ENCODE measurements around the gene ATXN7L3.

Gene ATXN7L3

DNA sequence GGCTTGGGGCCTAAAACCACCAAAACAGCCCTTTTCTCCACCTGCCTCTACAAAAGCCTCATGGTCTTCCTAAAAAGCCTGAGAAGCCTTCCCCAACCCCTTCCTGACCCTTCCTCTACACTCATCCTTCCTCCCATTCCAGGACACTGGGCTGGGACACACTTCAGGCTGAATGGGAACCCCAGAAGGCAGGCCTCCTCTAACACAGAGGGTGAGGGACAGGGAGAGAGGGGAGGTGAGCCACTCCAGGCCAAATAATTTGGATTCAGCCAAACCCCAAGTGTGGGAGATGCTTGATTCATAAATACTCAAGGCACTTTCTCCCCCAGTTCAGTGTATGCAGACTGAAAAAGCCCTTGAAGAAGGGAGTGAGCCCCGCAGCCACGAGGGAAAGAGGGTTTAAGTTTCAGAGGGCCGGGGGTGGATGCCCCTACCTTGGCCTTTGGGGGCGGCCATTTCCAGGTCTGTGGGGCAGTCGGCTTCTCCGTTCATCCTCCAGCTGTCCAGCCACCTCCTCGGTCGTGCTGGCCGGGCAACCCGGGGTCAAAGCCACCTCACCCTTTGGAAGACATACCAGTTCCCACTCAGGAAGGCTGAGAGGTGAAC is 18.2 kb upstream of the ATXN7L3 start:
- no peak for DNase-seq

DNA sequence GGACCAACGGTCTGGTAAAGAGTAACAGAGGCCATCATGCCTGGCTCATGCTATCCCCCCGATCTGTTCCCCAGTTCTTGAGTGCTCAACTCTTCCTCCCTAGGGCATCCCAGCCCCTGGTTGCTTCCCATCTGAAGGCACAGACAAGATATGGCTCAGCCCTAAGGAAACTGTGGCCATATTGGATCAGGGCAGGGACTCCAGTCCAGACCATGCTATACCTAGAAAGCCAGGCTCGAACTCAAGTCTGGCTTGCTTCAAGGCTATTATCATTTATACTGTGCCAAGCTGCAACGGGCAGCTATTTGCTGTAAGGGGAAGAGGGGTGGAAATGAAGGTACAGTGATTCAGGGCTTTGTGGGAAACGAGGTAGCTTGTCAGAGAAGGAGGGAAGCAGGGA is 17.0 kb upstream of the ATXN7L3 start:
- DNase-seq: no peak

DNA sequence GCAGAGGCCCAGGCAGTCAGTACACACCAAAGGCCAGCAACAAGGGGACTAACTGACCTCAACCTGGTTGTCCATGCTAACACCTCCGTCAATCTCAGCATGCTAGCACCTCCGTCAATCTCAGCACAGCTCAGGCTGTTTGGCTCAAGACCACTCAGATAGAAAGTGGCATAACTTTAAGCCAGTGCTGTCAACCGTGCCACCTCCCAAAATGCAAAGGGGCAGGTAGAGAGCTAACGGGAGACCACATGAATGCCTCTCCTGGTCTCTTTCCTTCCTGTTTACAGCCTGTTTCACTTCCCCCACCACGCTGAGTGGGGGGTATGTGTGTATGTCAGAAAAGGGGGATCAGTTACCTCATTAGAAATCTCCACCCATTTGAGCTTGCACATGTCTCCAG is 16.5 kb upstream of the ATXN7L3 start:
- no peak for DNase-seq

DNA sequence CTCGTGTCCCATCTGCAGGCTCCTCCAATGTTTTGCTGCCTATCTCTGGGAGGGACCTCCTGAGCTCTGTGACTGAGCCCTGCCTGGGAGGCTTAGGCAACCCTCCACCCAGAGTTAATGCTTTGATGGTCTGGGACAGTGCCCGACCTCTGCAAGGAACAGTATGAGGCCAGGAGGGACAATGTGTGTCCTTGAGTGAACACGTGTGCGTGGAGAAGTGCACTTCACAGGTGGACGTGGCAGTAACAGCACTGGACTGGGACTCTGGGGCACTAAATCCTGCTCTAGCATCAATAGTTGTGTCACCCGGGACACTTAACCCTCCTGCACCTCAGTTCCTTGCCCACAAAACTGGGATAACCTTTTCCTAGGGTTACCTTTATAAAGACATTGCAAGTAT is 15.2 kb upstream of the ATXN7L3 start:
- DNase-seq: no peak

DNA sequence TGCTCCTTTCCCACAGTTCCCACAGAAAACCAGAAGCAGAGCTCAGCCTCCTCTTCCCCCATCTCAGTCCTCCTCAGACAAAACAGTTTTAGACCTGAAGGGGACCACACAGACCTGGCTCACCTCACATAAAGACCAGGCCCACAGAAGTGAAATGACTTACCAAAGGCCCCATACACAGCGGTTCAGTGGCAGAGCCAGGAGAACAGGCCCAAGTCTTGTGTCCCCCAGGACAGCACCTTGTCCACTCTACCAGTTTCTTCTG is 14.5 kb upstream of the ATXN7L3 start:
- no peak for DNase-seq

DNA sequence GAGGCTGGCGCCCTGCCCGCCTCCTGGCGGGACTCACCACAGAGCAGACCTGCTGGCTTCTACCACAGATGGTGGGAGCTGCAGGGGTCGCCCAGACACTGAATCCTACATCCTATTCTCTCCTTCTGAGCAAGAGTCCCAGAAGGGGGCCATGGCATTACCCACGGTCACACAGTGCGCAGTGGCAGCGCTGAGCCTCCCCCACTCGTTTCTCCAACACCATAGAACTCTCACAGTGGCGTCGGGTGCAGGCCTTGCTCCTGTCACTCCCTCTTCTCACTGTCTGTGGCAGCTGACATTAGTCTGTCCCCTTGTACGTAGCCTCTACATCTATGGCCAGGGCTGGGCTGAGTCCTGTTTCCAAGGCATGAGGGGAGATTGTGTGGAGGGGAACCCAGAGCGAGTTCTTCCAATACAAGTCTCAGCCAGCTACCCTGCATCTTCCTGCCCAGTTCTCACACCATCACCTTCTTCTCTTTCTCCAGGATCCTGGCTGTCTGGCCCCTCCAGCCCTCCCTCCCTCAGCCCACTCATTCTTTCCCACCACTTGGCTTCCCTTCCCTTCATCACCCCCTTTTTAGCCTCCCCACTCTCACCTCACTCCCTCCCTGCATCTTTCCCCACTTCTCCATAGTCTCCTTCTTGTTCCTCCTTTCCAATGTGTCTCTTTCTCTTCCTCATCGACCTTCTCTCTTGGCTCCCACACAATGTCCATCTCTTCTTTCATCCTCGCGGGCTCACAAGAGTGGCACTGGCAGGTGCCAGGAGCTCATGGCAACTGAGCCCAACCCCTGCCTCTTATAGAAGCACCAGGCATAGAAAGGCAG is 13.9 kb upstream of the ATXN7L3 start:
- no peak for DNase-seq

DNA sequence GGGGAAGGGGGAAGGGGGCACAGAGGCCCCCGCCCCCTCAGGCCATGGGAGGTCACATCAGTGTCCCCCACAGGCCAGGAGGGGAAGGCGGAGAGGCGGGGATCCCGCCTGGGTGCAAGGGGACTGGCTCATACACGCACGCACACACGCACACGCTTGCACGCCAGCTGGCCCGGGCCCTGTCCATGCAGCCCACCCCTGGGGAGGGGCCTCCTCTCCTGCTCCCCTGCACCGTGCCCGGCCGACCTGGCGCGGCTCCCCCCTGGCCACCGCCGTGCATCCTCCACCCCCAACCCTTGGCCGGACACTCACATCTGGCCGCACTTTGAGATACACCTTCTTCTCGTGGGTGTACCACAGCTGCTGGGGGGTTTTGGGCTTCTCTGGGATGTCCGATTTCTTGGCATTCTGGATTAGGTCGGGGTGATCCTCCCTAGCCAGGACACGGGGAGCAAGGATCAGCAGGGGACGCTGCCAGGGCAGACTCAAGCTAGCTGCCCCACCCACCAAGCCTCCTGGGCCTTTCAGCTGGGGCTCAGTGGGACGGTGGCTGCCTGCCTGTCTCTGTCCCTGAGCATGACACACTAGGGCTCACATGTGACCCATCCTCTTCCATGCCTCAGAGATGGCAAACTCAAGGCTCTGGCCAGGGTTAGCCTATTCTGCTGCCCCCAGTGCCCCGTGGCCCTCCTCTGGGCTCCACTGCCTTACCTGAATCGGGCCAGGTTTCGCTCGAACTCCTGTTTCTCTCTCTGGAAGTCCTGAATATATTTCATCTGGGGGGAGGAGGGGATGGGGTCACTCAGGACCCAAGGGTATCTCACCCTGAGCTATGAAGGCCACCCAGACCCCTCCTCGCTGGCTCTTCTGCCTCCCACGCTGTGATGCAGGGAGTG is 13.1 kb upstream of the ATXN7L3 start:
- DNase-seq: no peak

DNA sequence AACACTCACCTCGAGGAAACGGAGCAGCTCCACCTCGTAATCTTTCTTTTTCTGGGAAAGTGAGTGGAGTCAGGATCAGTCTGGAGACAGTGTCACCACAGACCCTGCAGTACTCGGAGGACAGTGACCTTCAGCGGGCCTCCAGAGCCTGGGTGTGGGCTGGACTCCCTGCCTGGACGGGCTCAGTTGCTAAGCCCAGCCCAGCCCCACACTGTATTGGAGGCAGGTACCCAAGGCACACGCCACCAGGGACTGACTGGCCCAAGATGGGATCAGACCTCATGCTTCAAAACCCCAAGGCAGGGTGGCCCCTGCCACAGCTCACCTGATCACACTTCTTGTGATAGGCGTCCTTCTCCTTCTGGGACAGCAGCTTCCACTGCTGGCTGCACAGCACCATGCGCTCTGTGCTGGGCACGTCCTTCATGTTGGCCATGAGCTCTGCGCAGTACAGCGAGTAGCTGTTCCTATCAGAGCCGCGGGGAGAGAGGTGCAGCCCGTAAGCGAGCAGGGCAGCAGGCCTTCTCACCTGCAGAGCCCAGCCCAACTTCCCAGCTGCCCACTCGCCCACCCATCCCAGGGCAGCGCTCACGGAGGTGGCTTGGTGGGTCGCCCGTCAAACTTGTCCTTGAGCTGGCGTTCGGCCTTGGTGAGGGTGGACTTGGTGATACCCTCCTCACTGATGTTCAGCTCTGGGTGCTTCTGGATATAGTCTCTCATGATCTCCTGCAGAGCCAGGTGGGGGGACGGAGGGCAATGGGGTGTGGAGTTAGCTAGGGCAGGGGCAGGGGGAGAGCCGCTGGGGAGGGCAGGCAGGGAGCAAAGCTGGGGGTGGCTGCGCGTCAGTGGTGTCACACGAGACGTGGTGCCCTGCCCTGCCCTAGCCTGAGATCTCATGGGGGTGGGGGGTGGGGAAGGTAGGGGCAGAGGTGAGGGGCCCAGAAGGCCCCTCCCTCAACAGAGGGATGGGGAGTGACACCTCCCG is 11.9 kb upstream of the ATXN7L3 start:
- DNase-seq: no peak

DNA sequence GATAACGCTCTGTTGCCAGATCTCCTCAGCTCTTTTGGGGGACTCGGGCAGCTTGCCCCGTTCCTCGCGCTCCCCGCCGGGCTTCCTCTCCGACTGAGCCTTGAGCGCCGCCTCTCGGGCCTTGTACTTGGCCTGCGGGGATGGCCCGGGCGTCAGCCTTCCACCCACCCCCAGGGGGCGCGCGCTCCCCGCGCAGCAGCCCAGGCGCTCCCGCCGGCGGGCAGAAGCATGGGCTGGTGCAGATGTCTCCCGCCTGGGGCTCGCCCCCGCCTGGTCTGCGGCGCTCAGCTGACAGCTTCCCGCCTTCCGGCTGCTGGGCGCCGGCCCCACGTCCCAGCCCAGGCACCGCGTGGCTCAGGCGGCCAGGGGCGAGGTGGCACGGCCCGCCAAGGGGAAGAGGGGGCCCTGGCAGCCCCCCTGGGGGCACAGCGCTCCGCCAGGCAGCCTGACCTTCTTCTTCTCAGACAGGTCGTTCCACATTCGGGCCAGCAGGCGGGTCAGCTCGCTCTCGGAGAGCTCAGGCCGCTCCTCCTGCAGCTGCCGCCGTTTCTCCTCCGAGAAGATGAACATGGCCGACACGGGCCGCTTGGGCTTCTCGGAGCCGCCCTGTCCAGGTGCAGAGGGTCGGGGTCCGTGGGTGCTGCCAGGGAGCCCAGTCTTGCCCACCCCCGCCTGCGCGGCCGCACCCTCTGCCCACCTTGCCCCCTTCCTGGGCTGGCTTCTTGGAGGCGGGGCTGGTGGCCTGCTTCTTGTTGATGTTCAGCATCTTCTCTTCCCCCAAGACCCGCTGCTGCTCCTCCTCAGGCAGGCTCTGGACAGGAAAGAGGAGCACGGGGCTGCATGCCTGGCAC is 10.9 kb upstream of the ATXN7L3 start:
- DNase-seq: peak; percentile 44

DNA sequence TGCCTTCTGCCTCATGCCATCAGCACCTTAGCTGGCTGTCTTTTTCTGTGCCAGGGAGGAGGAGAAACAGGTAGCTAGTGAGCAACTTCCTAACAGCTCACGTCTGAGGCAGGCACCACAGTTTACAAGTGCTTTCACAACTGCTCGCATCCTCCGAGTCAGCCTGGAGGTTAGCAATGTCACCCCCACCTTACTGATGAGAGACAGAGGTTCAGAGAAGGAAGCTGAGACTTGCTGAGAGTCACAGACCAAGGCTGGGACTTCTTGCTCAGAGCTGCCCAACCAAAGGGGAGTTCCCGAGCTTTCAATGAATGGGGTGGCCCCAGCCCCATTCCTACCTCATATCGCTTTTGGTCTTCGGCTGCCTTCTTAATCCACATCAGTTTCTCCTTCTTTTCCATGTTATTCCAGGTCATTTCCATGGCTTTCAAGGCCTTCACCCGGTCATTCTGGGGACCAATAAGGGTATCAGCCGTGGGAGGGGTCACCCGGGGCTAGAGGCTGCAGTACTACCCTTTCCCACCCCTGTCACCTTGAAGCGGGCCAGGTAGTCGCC is 10.2 kb upstream of the ATXN7L3 start:
- DNase-seq: no peak

DNA sequence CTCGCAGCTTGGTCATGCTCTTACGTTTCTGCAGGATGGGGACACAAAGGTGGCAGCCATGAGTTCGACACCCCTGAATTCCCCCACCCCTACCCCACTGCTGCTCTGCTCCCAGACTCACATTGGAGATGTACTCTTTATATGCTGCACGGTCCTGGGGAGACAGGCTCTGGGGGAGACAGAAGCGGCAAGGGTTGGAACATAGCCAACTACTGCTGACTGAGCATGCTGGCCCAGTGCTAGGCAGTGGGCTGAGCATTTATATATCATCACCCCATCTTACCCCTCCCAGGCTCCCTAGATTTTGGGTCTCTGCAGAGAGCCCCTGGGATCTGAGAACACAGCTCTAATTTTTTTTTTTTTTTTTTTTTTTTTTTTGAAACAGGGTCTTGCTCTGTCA is 8.1 kb upstream of the ATXN7L3 start:
- DNase-seq: no peak

DNA sequence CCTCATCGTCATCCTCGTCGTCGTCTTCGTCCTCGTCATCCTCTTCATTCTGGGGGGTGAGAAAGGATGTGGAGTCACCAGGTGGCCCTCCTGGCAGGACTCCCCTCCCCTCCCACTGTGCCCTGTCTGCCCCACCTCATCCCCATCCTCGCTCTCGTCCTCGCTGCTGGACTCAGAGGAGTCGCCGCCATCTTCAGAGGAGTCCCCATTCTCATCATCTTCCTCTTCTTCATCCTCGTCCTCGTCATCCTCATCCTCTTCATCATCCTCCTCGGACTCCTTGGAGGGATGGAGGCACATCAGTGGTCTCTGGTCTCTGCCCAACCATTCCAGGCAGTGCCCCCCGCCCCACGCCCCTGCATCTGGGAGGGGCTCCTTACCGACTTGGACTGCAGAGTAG is 7.6 kb upstream of the ATXN7L3 start:
- no peak for DNase-seq

DNA sequence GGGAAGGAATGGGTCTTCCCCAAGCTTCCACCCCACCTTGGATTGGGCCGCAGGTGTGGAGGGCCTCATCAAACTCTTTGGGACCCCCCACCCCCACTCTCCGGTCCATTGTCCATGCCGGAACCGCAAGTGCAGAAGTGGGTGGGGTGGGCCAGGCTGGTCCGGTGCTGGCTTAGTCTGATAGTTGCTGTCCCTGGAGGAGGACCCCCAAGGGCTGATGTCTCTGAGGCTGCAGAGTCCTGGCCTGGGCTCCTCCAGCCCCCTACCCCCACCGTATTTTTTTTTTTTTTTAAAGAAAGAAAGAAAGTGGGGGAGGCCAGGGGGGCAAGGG is 7.1 kb upstream of the ATXN7L3 start:
- no peak for DNase-seq

DNA sequence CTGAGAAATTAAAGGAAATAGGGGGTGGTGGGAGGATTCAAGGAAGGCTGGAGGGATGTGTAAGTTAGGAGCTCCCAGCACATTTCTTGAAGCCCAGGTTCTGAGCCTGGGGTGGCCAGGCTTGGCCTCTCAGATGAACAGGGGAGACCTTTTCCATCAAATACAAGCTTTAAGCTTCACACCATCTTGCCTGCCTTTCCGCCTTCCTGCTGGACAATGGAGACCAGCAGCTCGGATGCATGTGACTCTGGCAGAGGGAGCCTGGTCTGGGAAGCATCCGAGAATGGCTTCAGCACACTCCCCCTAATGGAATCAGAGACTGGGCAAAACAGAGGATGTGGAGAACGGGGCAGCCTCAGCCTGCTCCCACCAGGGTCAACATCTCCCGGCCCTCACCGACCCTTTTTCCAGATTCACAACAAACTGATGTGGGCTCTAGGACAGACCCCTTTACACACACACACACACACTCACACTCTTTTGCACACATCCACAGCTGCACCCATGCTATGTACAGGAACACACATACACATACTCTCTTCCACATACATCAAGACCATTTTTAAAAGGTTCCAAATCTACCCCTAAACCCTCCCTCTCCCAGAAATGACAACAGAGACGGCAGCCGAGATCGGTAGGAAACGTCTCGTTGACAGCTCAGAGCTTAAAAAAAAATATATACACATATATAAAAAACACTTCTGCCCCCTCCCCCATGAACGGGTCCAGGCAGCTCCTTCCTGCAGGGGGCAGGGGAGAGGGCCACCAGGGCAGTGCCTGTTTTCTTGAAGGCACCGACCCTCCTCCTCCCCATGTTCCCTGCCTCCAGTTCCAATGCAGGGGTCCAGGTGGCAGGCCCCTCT is 6.5 kb upstream of the ATXN7L3 start:
- no peak for DNase-seq

DNA sequence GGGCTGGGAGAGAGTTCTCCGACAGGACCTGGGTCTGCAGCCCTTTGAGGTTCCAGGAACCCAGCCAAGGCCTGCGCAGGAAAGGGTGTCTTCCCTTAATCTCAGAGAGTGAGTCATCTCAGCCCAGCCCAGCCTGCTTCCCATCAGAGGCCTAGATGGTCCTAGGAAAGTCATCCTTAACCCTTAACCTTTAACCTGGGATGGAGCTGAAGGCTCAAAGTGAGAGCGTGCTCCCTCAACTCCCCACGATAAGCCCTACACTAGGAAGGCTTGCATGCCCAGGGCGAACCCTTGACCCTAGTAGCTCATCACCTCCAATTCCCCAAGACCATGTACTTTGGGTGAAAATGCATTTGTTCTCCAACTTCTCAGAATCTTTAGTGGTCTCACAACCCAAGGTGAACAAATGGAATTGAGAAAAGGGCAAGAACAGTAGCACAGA is 4.8 kb upstream of the ATXN7L3 start:
- no peak for DNase-seq

DNA sequence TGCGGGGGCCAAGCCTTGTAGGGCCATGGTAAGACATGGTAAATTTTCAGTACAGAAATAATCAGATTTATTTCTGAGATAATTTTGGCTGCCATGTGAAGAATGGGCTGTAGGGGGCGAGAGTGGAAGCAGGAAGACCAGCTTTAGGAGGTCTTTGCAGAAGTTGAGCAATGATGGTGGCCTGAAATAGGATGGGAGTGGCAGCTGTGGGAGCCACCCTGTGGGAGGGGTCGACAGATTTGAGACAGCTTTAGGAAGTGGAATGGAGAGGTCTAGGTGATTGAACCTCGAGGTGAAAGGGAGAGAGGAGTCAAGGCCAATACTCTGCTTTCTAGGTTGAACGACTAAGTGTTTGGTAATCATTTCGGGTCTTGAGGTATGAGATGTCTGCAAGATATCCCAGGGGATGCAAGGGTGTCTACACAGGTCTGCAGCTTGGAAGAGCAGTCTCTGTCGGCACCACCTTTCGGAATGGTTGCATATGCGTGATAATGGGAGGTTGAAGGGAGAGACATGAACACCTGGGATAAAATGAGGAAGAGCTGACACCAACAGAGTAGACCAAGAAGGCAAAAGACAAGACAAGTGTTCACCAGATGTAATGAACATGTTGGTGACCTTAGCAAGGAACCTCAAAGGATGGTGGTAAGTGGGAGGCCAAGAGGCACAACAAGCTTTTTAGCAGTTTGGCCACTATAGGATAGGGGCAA is 4.2 kb upstream of the ATXN7L3 start:
- peak; percentile 63 for DNase-seq

DNA sequence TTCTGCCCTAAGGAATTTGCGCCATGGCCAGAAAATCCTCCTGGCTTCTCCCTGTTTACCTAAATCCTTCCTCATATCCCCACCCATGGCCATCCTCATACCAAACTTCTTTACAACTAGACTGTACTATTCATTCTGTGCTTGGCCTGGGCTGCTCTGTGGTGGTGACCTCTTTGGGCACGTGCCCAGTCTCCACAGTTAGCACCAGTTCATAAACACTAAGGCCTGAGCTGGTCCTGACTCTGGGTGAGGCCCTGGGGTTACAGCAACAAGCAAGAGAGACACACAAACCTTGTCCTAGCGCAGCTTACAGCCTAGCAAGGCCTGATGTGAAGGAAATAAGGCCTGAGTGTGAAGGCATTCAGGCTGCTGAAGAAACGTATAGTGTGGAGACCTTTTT is 3.1 kb upstream of the ATXN7L3 start:
- DNase-seq: no peak

DNA sequence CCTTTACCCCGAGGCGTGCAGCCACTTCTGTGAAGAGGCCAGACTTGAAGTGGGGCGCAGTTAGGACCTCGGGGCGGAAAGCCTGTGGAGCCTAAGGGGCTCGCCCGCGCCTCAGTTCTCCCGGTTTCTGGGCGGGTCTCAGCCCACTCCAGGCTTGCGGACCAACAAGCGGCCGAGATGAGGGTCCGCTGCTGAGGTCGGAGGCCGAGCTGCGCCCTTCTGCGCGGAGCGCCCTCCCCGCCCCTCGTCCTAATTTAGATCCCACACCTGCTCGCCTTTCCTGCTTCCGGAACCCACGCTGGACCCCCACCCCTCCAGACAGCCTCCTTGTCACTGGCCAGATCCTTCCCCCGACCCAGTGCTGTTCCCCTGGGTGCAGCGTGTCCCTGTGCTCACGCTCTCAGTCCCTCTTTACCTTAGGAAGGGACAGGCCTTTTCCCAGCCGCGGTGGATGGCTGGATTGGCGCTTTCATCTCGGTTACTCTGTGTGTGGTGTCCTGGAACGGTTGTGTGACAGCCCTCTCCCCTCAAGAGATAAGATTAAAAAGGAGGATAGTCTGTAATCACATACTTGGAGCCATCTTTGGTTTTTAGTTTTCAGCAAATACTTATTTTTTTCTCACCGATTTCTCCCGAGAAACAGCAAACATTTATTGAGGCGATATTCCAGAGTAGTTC is 933 bp upstream of the ATXN7L3 start:
- no peak for DNase-seq

Measured in SIG-M5 (cell line).